GM06990 (cell line): ENCODE data around the gene LGMN.

ENCODE experiments used
- DNase-seq: peaks from one replicate; pipeline ENCODE4 v3.0.0-alpha.2; 2011; ENCODE audit not compliant: insufficient read length; ENCODE audit errors: extremely low read depth
- H3K27me3 ChIP-seq: replicated peaks from 2 replicates; pipeline ENCODE4 v1.6.0; 2011; ENCODE audit warnings: low read length; ENCODE audit not compliant: control insufficient read depth, insufficient read depth
- H3K36me3 ChIP-seq: 2 replicates; pipeline ENCODE4 v1.5.1; 2011; ENCODE audit warnings: low read length; ENCODE audit not compliant: control insufficient read depth, insufficient read depth
- H3K4me3 ChIP-seq: replicated peaks from 2 replicates; pipeline ENCODE4 v1.5.1; 2011; ENCODE audit warnings: low read depth, mild to moderate bottlenecking, control low read depth, low read length
- CTCF ChIP-seq: IDR thresholded peaks from 2 replicates; pipeline ENCODE4 v1.5.1; 2011; ENCODE audit warnings: low read length, control low read depth, mild to moderate bottlenecking, inconsistent platforms; ENCODE audit not compliant: insufficient read depth, poor library complexity, severe bottlenecking

Gene LGMN

GRCh38 chr14:92789457-92790089 lies 41.1 kb upstream of the LGMN start:
- H3K36me3 ChIP-seq = no peaks in the 10 kb centered on the region
- H3K27me3 ChIP-seq = no peaks in the 10 kb centered on the region
- no peak for TF ChIP-seq CTCF
- DNase-seq = no peak
- no peak overlapping the region for H3K4me3 ChIP-seq

GRCh38 chr14:92787554-92787953 lies 39.1 kb upstream of the LGMN start:
- Histone ChIP-seq H3K27me3 (no peaks in the 10 kb centered on the region), H3K36me3 (no peaks in the 10 kb centered on the region), H3K4me3 (no peak overlapping the region)
- no peak for DNase-seq
- TF ChIP-seq CTCF = no peak

- no peaks in the 10 kb centered on the region for H3K36me3 ChIP-seq
- no peaks in the 10 kb centered on the region for H3K27me3 ChIP-seq
- DNase-seq = no peak
- H3K4me3 ChIP-seq = no peak overlapping the region
- no peak for TF ChIP-seq CTCF
These were observed 38.0 kb upstream of the LGMN start for GRCh38 chr14:92786427-92786756.

GRCh38 chr14:92785667-92786426 lies 37.4 kb upstream of the LGMN start:
- Histone ChIP-seq H3K36me3 (no peaks in the 10 kb centered on the region), H3K4me3 (no peak overlapping the region), H3K27me3 (no peaks in the 10 kb centered on the region)
- no peak for DNase-seq
- no peak for TF ChIP-seq CTCF

GRCh38 chr14:92783813-92784431 lies 35.5 kb upstream of the LGMN start:
- Histone ChIP-seq H3K36me3 (no peaks in the 10 kb centered on the region), H3K4me3 (no peak overlapping the region), H3K27me3 (no peaks in the 10 kb centered on the region)
- peak; percentile 60 for TF ChIP-seq CTCF
- peak; percentile 32 for DNase-seq
